GM12891 (cell line): ENCODE measurements around the gene USP15.

Source experiments
- PAX5 ChIP-seq: IDR thresholded peaks from 2 replicates; pipeline ENCODE4 v1.6.1; 2011; ENCODE audit warnings: low read length, moderate library complexity, mild to moderate bottlenecking; ENCODE audit not compliant: insufficient read depth, severe bottlenecking
- POLR2A ChIP-seq: IDR thresholded peaks from 2 replicates; pipeline ENCODE4 v1.6.1; 2011; ENCODE audit warnings: low read depth, low read length, control low read depth
- POLR2AphosphoS5 ChIP-seq: IDR thresholded peaks from 2 replicates; pipeline ENCODE4 v1.6.1; 2011; ENCODE audit warnings: low read depth, low read length, control low read depth
- SPI1 ChIP-seq: IDR thresholded peaks from 2 replicates; pipeline ENCODE4 v1.6.1; 2011; ENCODE audit warnings: low read depth, low read length, control low read depth
- TAF1 ChIP-seq: IDR thresholded peaks from 2 replicates; pipeline ENCODE4 v1.6.1; 2011; ENCODE audit warnings: low read depth, low read length, control low read depth

GRCh38 chr12:62319058-62319457 is 58.9 kb downstream of the USP15 start:
- TF ChIP-seq POLR2AphosphoS5 (no peak), POLR2A (no peak), SPI1 (no peak), TAF1 (no peak), PAX5 (no peak)
